SH-SY5Y (cell line): ENCODE results near the gene FRY.

ENCODE experiments used
- GATA2 ChIP-seq: IDR thresholded peaks from 2 replicates; pipeline ENCODE4 v1.6.1; 2011; ENCODE audit warnings: mild to moderate bottlenecking, low read depth, low read length
- GATA3 ChIP-seq: IDR thresholded peaks from 2 replicates; pipeline ENCODE4 v1.6.1; 2011; ENCODE audit warnings: low read depth, mild to moderate bottlenecking, low read length, moderate library complexity

GRCh38 chr13:32139251-32139650 lies 107.7 kb downstream of the FRY start:
- TF ChIP-seq GATA2 (no peak), GATA3 (no peak)
